HCT116 (cell line): Measurements from ENCODE around the gene CX3CR1. TPM values are rescaled to one million over a fixed set of nuclear protein-coding genes. Genes with fewer than 3 reads are reported as not detected.

Experiments
- ATAC-seq: fragments of 200-7000 bp; cut with Tn5 transposase; 2 replicates; pipeline ENCODE4 v1.9.1; 2020; ENCODE audit warnings: mild to moderate bottlenecking, moderate library complexity
- BruUV-seq: library from RNA; stranded (reverse); fragments of 400-500 nt; replicated peaks from 2 replicates; lab custom pipeline; 2021; lab: Mats Ljungman, UMichigan
- CTCF ChIA-PET: fragments of 300-600 bp; sonication (Branson Sonifier 250); formaldehyde crosslinking; loops from one replicate; lab custom pipeline; 2021; ENCODE audit warnings: antibody characterized with exemption; lab: Charles Lee
- POLR2A ChIA-PET: fragments of 300-600, 350-600 bp; sonication (Branson Sonifier 250); formaldehyde crosslinking; loops from one replicate; lab custom pipeline; 2021; ENCODE audit warnings: antibody characterized with exemption; lab: Charles Lee
- RAD21 ChIA-PET, 2 experiments: fragments of 300-600 bp; sonication (Branson Sonifier 250); formaldehyde crosslinking; loops; one replicate each; lab custom pipeline; 2023; ENCODE audit warnings: low total read pairs in 2 of 2; ENCODE audit not compliant: uncharacterized antibody in 2 of 2, unreplicated experiment in 2 of 2, low non-redundant PET in 1 of 2; lab: Charles Lee
- DNase-seq: peaks from one replicate; pipeline ENCODE4 v3.0.0-alpha.2; 2010; ENCODE audit warnings: low read depth, low spot score
- H2AFZ ChIP-seq: fragments of 200-600 bp; shearing (Covaris generic), sonication (generic); 2 replicates; pipeline ENCODE4 v1.6.1; 2017; ENCODE audit warnings: low read depth, mixed run types, mixed read lengths, antibody characterized with exemption, low read length; ENCODE audit not compliant: poor library complexity, severe bottlenecking
- H3K27ac ChIP-seq: 2 replicates; pipeline ENCODE4 v1.5.1; 2012; ENCODE audit warnings: low read depth, low read length
- H3K27me3 ChIP-seq: fragments of 200-600 bp; sonication (generic); 2 replicates; pipeline ENCODE4 v1.6.1; 2016; ENCODE audit warnings: mixed run types, low read length, mixed read lengths; ENCODE audit not compliant: insufficient read depth
- H3K36me3 ChIP-seq, 2 experiments: fragments of 200-500 bp in 1 of 2; fragments of 200-600 bp in 1 of 2; sonication (Bioruptor generic) in 1 of 2; sonication (generic) in 1 of 2; 2 replicates each; pipeline versions ENCODE4 v1.5.1 to v1.6.1; 2014 to 2016; ENCODE audit warnings: low read length in 2 of 2, inconsistent platforms in 1 of 2, mixed read lengths in 1 of 2, mixed run types in 1 of 2; ENCODE audit not compliant: insufficient read depth in 2 of 2, control insufficient read depth in 1 of 2
- H3K4me1 ChIP-seq, 2 experiments: fragments of 200-600 bp in 1 of 2; sonication (generic) in 1 of 2; 2 replicates each; pipeline versions ENCODE4 v1.5.1 to v1.6.1; 2012 to 2017; ENCODE audit warnings: low read length in 2 of 2, inconsistent platforms in 1 of 2, mild to moderate bottlenecking in 1 of 2, mixed read lengths in 1 of 2, mixed run types in 1 of 2, moderate library complexity in 1 of 2; ENCODE audit not compliant: insufficient read depth in 2 of 2, control insufficient read depth in 1 of 2
- H3K4me2 ChIP-seq: fragments of 200-600 bp; sonication (generic); 2 replicates; pipeline ENCODE4 v1.6.1; 2017; ENCODE audit warnings: mixed run types, low read length, mixed read lengths
- H3K4me3 ChIP-seq, 2 experiments: fragments of 200-600 bp in 1 of 2; sonication (generic) in 1 of 2; replicated peaks in 1 of 2; 2 replicates each; pipeline ENCODE4 v1.5.1; 2011 to 2016; ENCODE audit warnings: low read length in 2 of 2, control low read depth in 1 of 2, low read depth in 1 of 2, mild to moderate bottlenecking in 1 of 2, mixed read lengths in 1 of 2, mixed run types in 1 of 2
- H3K79me2 ChIP-seq: fragments of 200-600 bp; sonication (generic); 2 replicates; pipeline ENCODE4 v1.6.1; 2017; ENCODE audit warnings: mild to moderate bottlenecking, mixed run types, low read length, moderate library complexity, mixed read lengths; ENCODE audit not compliant: insufficient read depth
- H3K9ac ChIP-seq: fragments of 200-600 bp; sonication (generic); 2 replicates; pipeline ENCODE4 v1.6.1; 2016; ENCODE audit warnings: low read length, mixed read lengths
- H3K9me2 ChIP-seq: fragments of 200-600 bp; sonication (generic), shearing (Covaris generic); 2 replicates; pipeline ENCODE4 v1.6.1; 2017; ENCODE audit warnings: mixed run types, mild to moderate bottlenecking, moderate library complexity; ENCODE audit not compliant: insufficient read depth
- H3K9me3 ChIP-seq, 2 experiments: fragments of 200-500 bp in 1 of 2; fragments of 200-600 bp in 1 of 2; sonication (Bioruptor generic) in 1 of 2; sonication (generic) in 1 of 2; 2 replicates each; pipeline ENCODE4 v1.6.1; 2014 to 2017; ENCODE audit warnings: low read length in 2 of 2, mixed read lengths in 2 of 2, inconsistent platforms in 1 of 2, low read depth in 1 of 2, mild to moderate bottlenecking in 1 of 2, mixed run types in 1 of 2, moderate library complexity in 1 of 2; ENCODE audit not compliant: control insufficient read depth in 1 of 2, insufficient read depth in 1 of 2
- H4K20me1 ChIP-seq: fragments of 200-600 bp; sonication (generic), shearing (Covaris generic); 2 replicates; pipeline ENCODE4 v1.6.1; 2017; ENCODE audit warnings: mixed run types, mild to moderate bottlenecking, moderate library complexity; ENCODE audit not compliant: insufficient read depth
- CBX3 ChIP-seq: IDR thresholded peaks from 2 replicates; pipeline ENCODE4 v1.6.1; 2012; ENCODE audit warnings: low read depth
- CEBPB ChIP-seq: IDR thresholded peaks from 2 replicates; pipeline ENCODE4 v1.6.1; 2012; ENCODE audit warnings: low read depth
- EZH2 ChIP-seq: fragments of 200-600 bp; sonication (generic); IDR thresholded peaks from 2 replicates; pipeline ENCODE4 v1.6.1; 2017; ENCODE audit warnings: antibody characterized with exemption, mixed run types
- JUND ChIP-seq: IDR thresholded peaks from 2 replicates; pipeline ENCODE4 v1.6.1; 2012
- MAX ChIP-seq: IDR thresholded peaks from 2 replicates; pipeline ENCODE4 v1.6.1; 2012
- POLR2A ChIP-seq: IDR thresholded peaks from 2 replicates; pipeline ENCODE4 v1.7.0; 2011; ENCODE audit warnings: borderline replicate concordance; ENCODE audit not compliant: insufficient read depth, insufficient read length; ENCODE audit errors: extremely low read depth
- SP1 ChIP-seq: IDR thresholded peaks from 2 replicates; pipeline ENCODE4 v1.6.1; 2012; ENCODE audit warnings: low read depth
- TCF7L2 ChIP-seq: IDR thresholded peaks from 2 replicates; pipeline ENCODE4 v1.7.0; 2011; ENCODE audit warnings: borderline replicate concordance, inconsistent platforms; ENCODE audit not compliant: insufficient read depth, insufficient read length; ENCODE audit errors: extremely low read depth
- YY1 ChIP-seq: IDR thresholded peaks from 2 replicates; pipeline ENCODE4 v1.6.1; 2011; ENCODE audit warnings: low read length, low read depth, moderate library complexity, mild to moderate bottlenecking; ENCODE audit not compliant: insufficient replicate concordance; ENCODE audit errors: extremely low read depth
- ZNF274 ChIP-seq: fragments of 200-500 bp; sonication (Bioruptor generic); IDR thresholded peaks from 2 replicates; pipeline ENCODE4 v1.6.1; 2014; ENCODE audit warnings: mild to moderate bottlenecking, low read depth, low read length, inconsistent platforms
- intact Hi-C: fragments of 100-400 bp; cut with micrococcal nuclease; formaldehyde crosslinking; loops from 2 replicates; pipeline ENCODE4 v1.10.0; 2022
- total RNA-seq: library from RNA; stranded (reverse); gene quantifications from one replicate; pipeline ENCODE4 v1.2.1, GENCODE V29; 2021; ENCODE audit not compliant: unreplicated experiment
- TF ChIP-seq, protein P1 (sequence below), 3 experiments: fragments of 200-600 bp in 1 of 3; sonication (generic) in 1 of 3; IDR thresholded peaks in 2 of 3; conservative IDR thresholded peaks in 1 of 3; 2 replicates each; pipeline ENCODE4 v1.5.1; 2012 to 2017; ENCODE audit warnings: low read depth in 2 of 3, low read length in 2 of 3, antibody characterized with exemption in 1 of 3, borderline replicate concordance in 1 of 3, control low read depth in 1 of 3, mild to moderate bottlenecking in 1 of 3, mixed read lengths in 1 of 3, mixed run types in 1 of 3, moderate library complexity in 1 of 3; ENCODE audit not compliant: insufficient read depth in 1 of 3

CX3CR1 gene
- total RNA-seq, 1 experiment from 2014 or later, result 0.10 TPM

DNA sequence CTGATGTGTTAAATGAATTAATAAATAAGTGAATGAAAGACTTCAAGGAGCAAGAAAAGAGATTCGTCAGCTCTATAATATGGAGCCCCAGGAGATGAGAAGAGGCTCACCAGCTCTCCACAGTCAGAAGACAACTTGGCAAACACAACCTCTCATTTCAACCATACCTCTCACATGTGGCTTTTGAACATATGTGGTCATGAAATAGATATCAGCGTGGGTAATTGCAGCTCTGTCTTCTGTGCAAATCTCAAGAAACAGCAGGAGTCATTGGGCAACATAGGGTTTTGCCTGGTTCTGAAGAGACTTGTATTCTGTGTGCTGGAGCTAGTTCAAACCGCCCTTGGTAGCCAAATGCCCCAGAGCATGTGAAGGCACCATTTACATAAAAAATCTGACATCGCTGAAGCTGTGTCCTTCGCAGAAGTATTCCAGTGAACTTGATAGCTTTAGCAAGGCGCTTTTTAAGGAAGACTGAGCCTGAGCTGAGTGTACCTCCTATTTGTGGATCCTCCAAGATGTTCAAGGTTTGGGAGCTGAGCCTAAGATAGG lies 8.4 kb downstream of the CX3CR1 start:
- Histone ChIP-seq H3K36me3 (no peaks in the 10 kb centered on the region), H3K4me2 (no peak overlapping the region), H3K4me3 (no peak overlapping the region), H3K9ac (no peak overlapping the region), H3K27me3 (peaks cover 21% of the 10 kb centered on the region), H3K4me1 (no peaks in the 10 kb centered on the region), H3K79me2 (no peaks in the 10 kb centered on the region), H3K27ac (no peak overlapping the region), H2AFZ (no peak overlapping the region), H3K9me3 (no peaks in the 10 kb centered on the region), H3K9me2 (no peaks in the 10 kb centered on the region), H4K20me1 (no peaks in the 10 kb centered on the region)
- TF ChIP-seq MAX (no peak), ZNF274 (no peak), SP1 (no peak), TCF7L2 (no peak), CBX3 (no peak), EZH2 (no peak), CEBPB (no peak), JUND (no peak), POLR2A (no peak), YY1 (no peak)
- TF ChIP-seq, protein P1, sequence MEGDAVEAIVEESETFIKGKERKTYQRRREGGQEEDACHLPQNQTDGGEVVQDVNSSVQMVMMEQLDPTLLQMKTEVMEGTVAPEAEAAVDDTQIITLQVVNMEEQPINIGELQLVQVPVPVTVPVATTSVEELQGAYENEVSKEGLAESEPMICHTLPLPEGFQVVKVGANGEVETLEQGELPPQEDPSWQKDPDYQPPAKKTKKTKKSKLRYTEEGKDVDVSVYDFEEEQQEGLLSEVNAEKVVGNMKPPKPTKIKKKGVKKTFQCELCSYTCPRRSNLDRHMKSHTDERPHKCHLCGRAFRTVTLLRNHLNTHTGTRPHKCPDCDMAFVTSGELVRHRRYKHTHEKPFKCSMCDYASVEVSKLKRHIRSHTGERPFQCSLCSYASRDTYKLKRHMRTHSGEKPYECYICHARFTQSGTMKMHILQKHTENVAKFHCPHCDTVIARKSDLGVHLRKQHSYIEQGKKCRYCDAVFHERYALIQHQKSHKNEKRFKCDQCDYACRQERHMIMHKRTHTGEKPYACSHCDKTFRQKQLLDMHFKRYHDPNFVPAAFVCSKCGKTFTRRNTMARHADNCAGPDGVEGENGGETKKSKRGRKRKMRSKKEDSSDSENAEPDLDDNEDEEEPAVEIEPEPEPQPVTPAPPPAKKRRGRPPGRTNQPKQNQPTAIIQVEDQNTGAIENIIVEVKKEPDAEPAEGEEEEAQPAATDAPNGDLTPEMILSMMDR (IDR thresholded peaks at IDR 0.05 in 2 of 3, conservative IDR thresholded peaks at IDR 0.05 in 1 of 3; ENCODE audit: borderline replicate concordance in 1 of 3, insufficient read depth in 1 of 3, low read depth in 2 of 3, low read length in 2 of 3), result no peak
- ChIA-PET RAD21 (no interaction called here), CTCF (no interaction called here), POLR2A (no interaction called here)
- BruUV-seq, result no TSS peak
- ATAC-seq (no peak), DNase-seq (no peak)
- intact Hi-C loops, result no loop called here
